GM12873 (cell line): ENCODE data around the gene FLRT1.

Experiments
- TF ChIP-seq, protein P1 (sequence below): IDR thresholded peaks from 2 replicates; pipeline ENCODE4 v1.5.1; 2012; ENCODE audit warnings: low read depth, mild to moderate bottlenecking, moderate library complexity, low read length, control low read depth; ENCODE audit not compliant: insufficient read depth; ENCODE audit errors: missing control alignments

The FLRT1 gene

DNA sequence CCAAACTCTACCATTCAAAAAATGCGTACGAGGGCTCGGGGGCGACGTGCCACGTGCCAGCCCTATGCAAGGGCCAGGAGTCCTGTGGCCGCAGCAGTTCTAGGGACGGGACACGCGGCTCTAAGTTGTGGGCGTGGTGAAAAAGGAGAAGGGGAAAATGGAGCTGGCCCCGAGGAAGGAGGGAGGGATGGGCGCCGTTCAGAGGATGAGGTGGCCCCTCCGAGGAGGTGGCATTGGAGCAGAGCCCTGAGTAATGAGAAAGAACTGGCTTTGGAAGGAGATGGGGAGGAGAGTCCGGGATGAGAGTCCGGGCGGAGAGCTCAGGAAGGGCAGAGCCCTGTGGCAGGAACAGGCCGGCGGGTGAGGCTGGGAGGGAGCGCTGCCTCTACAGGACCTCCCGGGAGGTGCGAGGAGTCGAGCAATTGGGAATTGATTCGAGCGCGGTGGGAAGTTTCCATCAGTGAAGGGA lies 28.5 kb upstream of the FLRT1 start:
- TF ChIP-seq, protein P1, sequence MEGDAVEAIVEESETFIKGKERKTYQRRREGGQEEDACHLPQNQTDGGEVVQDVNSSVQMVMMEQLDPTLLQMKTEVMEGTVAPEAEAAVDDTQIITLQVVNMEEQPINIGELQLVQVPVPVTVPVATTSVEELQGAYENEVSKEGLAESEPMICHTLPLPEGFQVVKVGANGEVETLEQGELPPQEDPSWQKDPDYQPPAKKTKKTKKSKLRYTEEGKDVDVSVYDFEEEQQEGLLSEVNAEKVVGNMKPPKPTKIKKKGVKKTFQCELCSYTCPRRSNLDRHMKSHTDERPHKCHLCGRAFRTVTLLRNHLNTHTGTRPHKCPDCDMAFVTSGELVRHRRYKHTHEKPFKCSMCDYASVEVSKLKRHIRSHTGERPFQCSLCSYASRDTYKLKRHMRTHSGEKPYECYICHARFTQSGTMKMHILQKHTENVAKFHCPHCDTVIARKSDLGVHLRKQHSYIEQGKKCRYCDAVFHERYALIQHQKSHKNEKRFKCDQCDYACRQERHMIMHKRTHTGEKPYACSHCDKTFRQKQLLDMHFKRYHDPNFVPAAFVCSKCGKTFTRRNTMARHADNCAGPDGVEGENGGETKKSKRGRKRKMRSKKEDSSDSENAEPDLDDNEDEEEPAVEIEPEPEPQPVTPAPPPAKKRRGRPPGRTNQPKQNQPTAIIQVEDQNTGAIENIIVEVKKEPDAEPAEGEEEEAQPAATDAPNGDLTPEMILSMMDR: no peak

DNA sequence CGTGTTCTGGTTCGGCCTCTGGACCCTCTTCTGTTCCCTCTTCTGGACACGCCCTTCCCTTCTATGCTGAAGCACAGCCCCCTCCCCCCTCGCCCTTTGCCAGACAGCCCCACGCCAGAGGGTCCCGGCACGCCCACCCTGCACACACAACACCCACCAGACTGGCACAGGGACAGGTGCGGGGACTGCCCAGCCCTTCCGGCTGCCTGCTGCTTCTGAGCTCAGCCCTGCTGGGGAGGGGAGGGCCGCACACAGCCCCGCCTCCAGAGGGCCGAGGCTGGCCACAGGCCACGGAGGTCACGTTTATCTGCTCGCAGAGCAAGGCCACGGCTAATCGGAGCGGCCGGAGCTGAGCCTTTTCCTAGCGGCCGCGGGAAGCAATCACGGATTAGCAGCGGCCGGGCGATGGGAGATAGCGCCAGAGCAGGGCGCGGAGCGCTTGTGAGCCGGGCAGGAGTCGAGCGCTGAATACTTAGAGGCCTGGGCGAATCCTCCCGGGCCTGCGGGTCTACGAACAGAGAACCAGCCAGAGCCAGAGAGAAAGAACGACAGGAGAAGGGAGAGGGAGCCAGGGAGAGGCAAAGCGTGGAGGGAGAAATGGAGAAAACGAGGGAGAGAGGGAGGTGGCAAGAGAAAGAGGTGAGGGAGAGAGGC lies 28.0 kb upstream of the FLRT1 start:
- TF ChIP-seq, protein P1: no peak

DNA sequence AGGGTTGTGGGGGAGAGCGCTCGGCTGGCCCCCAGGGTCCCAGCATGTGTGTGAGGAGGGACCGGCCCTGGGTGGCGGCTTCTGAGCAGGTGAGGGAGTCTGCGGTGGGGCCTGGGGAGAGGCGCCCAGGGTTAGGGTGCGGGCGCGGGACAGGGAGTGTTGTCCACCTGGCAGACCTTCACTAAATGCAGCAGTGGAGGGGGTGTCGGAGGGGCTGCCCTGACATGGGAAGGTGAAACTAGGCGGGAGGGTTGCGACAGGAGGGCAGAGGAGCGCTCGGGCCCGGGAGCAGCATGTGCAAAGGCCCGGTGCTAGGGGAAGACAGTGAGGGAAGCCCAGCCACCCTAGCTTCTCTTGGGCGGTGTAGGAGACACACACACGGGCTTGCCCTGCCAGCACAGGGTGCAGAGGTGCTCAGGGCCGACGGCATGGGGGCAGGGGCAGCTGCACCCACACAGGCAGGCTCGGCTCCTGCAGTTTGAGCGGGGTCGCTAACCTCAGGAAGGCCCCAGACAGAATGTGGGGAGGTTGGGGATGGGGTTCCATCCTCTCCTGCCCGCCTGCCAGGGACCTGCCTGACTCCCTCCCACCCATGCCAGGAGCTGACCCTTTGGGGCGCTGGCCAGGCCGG lies 27.3 kb upstream of the FLRT1 start:
- TF ChIP-seq, protein P1: no peak

DNA sequence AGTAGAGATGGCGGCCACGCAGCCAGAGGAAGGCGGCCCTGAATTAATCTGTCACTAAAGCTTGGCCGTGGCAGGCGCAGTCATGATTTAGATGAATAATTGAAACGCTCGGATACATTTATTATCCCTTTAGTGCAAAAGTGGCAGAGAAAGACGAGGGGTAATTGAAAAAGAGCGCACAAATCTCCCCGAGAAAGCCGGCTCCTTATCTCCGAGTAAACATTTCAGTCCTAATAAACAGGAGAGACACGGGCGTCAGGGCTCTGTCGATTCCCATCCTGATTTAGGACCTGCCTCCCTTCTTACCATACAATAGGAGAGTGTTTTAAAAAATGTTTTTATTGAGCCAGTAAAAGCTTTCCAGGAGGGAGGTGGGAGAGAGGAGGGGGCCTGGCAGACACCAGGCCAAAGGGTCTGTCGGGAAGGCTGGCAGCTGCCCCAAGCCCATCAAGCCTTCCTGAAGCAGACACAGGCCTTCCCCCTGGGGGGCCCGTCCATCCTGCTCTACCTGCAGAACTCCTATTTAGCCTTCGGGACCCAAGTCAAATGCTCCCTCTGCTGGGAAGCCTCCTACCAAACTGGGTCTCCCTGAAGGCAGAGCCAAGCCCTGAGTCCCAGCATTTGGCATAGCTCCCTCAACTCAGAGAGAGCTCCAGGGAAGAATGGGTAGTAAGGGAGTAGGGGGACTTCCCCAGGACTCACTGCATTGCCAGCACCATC lies 26.7 kb upstream of the FLRT1 start:
- TF ChIP-seq, protein P1: no peak

DNA sequence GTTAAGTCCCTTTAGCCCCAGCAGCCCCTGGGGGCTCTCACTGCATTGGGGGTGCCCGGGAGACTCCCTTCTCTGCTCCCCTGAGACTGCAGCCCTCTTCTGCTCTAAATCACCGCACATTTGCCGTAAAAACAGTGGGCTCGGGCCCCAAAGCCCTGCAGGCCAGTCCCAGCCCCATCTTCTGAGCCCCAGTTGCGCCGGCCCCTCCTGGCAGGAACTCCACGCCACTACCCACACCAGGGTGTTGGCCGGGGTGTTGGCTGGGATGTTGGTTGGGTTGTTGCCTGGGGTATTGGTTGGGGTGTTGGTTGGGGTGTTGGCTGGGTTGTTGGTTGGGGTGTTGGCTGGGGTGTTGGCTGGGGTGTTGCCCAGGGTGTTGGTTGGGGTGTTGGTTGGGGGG lies 26.0 kb upstream of the FLRT1 start:
- TF ChIP-seq, protein P1: no peak

DNA sequence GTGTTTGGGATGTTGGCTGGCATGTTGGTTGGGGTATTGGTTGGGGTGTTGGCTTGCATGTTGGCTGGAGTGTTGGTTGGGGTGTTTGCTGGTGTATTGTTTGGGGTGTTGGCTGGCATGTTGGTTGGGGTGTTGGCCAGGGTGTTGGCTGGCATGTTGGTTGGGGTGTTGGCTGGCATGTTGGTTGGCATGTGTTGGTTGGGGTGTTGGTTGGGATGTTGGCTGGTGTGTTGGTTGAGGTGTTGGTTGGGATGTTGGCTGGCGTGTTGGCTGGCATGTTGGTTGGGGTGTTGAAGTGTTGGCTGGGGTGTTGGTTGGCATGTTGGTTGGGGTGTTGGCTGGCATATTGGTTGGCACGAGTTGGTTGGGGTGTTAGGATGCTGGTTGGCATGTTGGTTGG lies 24.9 kb upstream of the FLRT1 start:
- TF ChIP-seq, protein P1: no peak

DNA sequence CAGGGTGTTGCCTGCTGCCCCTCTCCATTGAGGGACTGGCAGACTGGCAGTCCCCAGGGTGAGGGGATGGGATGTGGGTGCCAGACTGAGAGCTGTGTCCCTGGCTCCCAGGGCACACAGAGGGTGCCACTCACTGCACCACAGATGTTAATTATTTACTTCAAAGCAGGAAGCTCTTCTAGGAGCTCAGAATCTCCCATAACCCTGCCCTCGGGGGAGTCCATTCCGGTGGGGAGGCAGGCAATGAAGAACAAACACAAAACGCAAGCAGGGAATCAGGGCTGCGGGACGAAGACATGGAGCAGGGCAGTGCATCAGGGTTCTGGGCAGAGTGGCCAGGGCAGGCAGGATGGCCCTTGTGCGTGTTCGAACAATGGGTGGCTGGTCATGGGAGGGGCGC lies 24.4 kb upstream of the FLRT1 start:
- TF ChIP-seq, protein P1: no peak
